KOPT-K1 (cell line): ENCODE data around the gene RHBDF1.
A peak's percentile ranks its signal among the peaks of the same experiment; 100 is the strongest.

Source experiments
- H3K27ac ChIP-seq: fragments of 200-600 bp; sonication (generic); 2 replicates; pipeline ENCODE4 v1.5.1; 2016; ENCODE audit warnings: antibody characterized with exemption, mild to moderate bottlenecking, low read depth, low read length; ENCODE audit not compliant: poor library complexity, severe bottlenecking
- H3K36me3 ChIP-seq: fragments of 200-600 bp; sonication (generic); 2 replicates; pipeline ENCODE4 v1.5.1; 2017; ENCODE audit warnings: antibody characterized with exemption, mild to moderate bottlenecking, low read length, moderate library complexity; ENCODE audit not compliant: insufficient read depth
- H3K9me3 ChIP-seq: fragments of 200-600 bp; sonication (generic); 2 replicates; pipeline ENCODE4 v1.5.1; 2017; ENCODE audit warnings: antibody characterized with exemption, low read length, mild to moderate bottlenecking; ENCODE audit not compliant: insufficient read depth, poor library complexity, severe bottlenecking

RHBDF1 gene

DNA sequence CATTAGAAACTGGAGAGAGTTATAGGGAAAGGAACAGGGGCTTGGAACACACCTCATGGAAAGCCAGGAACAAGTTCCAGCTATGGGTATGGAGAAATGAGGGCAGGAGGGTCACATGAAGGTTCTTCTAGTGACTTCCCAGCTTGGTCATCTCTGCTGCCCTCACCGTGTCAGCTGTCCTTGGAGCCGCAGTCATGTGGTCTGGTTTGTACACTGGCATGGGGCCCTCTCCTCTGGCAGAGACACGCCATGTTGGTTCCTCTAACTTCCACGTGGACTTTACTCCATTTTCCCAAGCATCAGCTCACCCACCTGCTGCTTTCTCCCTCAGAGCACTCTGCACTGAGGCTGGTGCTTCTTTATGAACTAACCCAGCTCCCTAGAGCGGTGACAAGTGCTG lies 31.9 kb upstream of the RHBDF1 start:
- Histone ChIP-seq H3K36me3 (peaks cover 46% of the 10 kb centered on the region), H3K27ac (no peak overlapping the region), H3K9me3 (no peaks in the 10 kb centered on the region)

DNA sequence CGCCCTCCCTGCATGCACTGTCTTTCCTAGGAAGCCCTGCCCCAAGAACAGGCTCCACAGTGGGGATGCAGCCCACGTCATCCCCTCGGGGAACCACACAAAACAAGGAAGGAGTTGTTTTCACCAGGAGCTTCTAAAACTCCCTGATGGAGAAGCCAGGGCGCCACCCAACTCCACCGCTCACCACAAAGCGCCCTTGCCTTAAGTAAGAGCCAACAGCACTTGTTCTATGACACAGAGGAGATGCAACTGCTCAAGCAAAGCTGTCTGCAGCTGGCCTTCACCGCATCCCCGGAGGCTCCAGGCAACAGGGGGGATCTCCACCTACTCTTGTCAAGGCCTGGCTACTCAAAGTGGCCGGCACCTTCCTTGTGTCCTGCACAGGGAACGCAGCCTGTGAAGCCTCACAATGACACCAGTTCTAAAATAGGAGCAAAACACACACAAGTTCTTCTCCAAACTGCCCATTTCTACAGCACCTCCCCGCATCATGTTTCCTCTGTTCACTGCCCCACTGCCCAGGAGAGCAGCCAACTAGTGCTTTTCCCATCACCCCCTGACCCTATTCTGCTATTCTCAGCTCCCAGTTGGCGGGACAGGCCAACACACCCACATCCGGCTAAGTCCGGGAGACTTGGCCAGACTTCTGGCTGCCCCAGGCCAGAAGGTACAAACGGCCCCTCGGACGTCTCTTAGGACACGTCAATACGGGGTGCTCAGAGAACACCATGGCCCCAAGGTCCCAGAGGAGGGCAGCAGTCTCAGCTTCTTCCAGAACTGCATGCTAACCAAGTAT lies 29.8 kb upstream of the RHBDF1 start:
- Histone ChIP-seq H3K27ac (no peak overlapping the region), H3K9me3 (no peaks in the 10 kb centered on the region), H3K36me3 (peaks cover 45% of the 10 kb centered on the region)

DNA sequence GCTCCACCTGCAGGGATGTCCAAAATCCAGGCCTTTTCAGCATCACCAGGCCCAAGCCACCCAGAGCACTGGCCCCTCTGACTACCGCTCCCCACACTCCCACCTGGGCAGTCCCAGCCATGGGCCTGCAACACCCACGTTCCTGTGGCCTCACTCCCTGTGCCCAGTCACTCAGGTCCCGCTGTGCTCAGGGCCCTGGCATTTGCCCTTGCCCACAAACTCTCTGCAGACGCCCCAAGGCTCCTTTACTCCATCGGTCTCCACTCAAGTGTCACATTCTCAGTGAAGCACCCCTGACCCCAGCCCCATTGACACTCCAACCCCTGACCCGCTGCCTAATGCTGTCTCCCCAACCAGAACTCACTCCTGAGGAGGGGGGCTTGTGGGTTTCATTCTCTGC lies 29.2 kb upstream of the RHBDF1 start:
- peaks cover 41% of the 10 kb centered on the region for H3K36me3 ChIP-seq
- no peaks in the 10 kb centered on the region for H3K9me3 ChIP-seq
- no peak overlapping the region for H3K27ac ChIP-seq

DNA sequence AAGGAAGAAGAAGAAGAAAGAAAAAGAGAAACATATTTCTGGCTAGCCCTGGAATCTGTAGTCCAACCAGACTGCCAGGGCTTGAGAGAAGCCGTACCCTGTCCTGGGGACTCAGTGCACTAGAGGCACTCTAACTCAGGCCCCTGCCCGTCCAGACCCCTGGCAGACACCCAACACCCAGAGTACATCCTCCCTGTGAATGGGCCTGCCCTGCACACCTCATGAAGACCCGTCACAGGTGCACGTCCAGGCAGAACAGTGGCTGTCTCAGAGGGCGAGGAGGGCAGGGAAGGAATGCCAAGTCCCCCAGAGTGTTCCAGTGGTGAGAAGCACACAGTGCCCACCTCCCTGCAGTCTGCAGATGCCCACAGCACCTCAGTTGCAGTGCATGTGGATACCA lies 28.6 kb upstream of the RHBDF1 start:
- Histone ChIP-seq H3K9me3 (no peaks in the 10 kb centered on the region), H3K27ac (no peak overlapping the region), H3K36me3 (peaks cover 39% of the 10 kb centered on the region)

DNA sequence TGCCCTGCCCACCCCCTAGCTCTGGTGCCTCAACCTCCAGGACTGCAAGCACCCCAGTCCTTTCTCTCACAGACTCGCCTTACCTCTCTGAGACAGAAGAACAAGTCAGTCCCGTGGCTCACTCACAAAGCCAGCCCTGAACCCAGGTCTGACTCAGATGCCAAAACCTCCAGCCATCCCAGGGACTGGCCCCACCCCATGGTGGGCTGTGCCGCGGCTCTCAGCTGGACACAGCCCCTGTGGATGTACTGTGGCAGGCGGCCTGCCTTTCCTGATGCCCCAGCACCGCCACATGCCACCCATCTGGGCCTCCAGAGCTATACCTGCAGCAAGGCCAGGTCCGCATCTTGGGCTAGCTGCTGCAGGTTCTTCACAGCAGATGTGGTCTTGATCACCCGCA lies 25.4 kb upstream of the RHBDF1 start:
- Histone ChIP-seq H3K36me3 (peaks cover 31% of the 10 kb centered on the region), H3K9me3 (no peaks in the 10 kb centered on the region), H3K27ac (no peak overlapping the region)

DNA sequence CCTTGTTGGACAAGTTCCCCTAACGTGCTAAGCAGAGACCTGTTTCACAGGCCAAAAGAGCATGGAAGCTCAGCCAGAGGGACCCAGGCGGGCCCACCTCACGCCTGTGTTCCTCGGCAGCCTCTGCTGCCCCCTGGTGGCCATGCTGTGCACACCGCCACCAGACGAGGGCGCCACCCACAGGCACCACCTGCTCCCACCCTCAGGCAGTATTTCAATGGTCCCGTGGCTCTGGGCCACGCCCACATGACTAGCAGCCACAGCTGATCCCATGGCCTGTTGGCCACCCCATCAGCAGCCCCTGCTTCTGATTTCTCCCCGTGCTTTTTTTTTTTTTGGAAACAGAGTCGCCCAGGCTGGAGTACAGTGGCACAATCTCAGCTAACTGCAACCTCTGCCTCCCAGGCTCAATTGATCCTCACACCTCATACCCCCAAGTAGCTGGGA lies 24.5 kb upstream of the RHBDF1 start:
- Histone ChIP-seq H3K36me3 (peaks cover 39% of the 10 kb centered on the region), H3K27ac (no peak overlapping the region), H3K9me3 (no peaks in the 10 kb centered on the region)

DNA sequence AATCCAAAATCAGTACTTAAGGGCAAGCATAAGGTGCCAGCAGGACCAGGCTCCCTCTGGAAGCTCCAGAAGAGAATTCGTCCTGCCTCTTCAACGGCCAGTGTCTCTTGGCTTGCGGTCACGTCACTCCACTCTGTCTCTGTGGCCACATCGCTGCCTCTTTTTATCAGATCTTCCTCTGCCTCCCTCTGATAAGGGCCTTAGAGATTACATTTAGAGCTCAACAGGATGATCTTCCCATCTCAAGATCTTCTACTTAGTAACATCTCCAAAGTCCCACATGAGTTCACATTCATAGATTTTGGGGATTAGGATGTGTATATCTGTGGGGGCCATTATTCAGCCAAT lies 22.5 kb upstream of the RHBDF1 start:
- Histone ChIP-seq H3K36me3 (peaks cover 55% of the 10 kb centered on the region), H3K27ac (no peak overlapping the region), H3K9me3 (no peaks in the 10 kb centered on the region)

DNA sequence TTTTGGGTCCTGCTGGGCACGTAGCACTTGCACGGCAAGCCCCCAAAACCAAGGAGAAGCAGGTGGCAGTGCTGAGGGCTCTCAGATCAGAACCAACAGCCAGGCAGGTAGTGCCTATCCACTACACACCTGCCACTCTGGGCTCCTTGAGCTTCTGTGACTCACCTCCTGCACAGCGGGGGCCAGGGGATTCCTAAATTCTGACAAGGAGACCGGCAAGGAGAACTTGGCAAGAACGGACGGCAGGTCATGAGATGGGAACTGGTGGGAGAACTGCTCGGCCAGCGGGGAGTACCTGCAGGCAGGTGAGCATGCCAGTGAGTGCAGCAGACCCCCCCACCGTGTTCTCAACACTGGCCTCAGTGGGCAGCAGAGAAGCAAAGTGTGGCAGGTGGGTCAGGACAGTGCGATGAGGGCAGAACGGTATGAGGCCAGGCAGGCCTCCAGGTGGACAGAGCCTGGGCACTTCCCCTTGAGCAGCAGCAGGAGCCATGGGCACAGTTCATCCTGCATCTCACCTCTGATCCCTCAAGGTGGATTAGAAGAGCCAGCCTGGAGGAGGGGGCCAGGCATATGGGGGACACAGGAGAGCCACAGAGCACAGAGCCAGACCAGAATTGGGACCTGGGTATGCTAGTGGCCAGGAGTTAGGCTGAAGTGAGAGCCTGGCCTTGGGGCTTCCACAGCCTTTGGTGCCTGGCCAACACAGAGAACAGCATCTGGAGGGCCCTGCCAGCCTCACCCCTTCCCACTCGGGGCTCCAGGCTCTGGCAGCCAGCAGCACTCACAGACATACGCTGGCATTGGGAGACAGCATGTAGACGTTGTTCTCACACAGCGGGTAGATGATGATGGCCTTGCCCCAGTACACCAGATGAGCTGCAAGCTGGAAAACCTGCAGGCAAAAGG lies 20.3 kb upstream of the RHBDF1 start:
- peaks cover 67% of the 10 kb centered on the region for H3K36me3 ChIP-seq
- no peak overlapping the region for H3K27ac ChIP-seq
- no peaks in the 10 kb centered on the region for H3K9me3 ChIP-seq

DNA sequence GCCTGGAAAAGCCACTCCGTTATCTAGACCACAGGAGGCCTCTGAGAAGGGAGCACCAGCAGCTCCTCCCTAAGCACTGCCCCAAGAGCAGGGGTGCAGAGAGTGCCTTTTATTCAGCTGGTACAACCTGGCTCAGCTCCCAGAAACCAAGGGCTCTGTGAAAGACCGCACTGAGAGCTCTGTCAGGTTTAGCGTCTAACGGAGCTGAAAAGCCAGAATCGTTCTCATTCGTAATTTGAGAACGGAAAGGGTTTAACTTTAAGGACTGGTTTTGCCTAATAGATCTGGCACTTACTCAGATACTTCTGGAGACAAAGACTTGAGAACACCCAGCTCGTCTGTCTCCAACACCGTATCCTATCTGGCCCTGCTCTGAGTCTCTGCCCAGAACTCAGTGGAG lies 19.1 kb upstream of the RHBDF1 start:
- Histone ChIP-seq H3K27ac (no peak overlapping the region), H3K36me3 (peaks cover 73% of the 10 kb centered on the region), H3K9me3 (no peaks in the 10 kb centered on the region)

DNA sequence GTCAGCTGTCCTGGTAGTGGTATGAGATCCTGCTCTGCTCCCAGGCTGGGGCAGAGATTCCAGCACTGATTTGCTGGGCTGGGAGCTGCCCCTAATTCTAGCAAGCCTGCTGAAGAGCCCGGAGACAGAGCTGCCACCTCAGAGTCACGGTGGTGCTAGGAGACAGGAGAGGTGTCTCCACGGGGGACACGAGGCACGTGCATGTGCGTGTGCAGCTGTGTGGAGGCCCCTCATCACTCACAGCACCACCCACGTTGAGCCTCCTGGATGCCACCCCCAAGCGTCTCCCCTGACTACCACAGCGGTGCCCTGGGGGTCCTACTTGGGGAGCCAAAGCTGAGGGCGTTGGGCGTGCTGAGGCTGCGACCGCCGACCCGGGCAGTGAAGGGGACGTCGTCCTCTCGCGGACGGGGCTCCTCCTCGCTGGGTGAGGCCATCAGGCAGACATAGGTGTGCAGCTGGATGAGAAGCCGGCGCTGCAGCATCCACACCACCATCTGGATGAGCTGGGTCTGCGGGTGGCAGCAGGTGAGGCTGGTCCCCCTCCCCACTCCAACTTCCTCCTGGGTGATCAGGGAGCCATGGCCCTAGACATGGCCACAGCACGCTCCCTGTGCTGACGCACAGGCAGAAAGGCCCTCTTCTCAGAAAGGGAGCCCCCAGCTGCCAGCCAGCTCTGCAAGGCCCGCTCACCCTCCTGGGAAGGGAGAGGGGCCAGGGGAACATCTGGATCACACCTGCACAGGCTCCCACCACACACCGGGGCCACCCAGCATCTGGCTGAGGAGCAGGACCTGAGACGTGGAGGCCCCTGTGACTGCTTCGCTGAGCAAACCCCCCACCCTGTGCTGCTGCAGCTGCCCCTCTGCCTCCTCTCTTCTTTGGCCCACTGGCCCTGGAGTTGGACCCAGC lies 17.2 kb upstream of the RHBDF1 start:
- Histone ChIP-seq H3K36me3 (peaks cover 82% of the 10 kb centered on the region), H3K27ac (no peak overlapping the region)

DNA sequence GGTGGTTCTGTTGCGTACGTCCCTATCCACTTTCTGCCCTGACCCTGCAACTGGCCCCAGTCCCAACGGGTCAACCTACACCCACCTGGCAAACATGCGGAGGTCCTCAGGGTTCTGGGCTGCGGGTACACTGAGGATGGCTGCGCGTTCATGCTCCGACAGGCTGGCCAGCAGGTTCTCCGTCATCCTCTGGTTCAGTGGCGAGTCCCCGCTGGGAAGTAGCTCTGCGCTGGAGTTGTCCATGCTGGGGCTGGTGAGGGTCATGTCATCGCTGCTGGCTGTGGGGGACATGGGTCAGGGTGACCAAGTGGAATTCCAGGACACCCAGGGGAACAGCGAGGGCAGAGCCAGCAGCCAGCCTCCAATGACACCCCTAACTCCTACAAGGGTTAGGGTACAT lies 16.2 kb upstream of the RHBDF1 start:
- Histone ChIP-seq H3K27ac (no peak overlapping the region), H3K36me3 (peaks cover 86% of the 10 kb centered on the region), H3K9me3 (no peaks in the 10 kb centered on the region)

More for the DNA sequence above, 17.2 kb upstream of the RHBDF1 start:
- no peaks in the 10 kb centered on the region for H3K9me3 ChIP-seq

DNA sequence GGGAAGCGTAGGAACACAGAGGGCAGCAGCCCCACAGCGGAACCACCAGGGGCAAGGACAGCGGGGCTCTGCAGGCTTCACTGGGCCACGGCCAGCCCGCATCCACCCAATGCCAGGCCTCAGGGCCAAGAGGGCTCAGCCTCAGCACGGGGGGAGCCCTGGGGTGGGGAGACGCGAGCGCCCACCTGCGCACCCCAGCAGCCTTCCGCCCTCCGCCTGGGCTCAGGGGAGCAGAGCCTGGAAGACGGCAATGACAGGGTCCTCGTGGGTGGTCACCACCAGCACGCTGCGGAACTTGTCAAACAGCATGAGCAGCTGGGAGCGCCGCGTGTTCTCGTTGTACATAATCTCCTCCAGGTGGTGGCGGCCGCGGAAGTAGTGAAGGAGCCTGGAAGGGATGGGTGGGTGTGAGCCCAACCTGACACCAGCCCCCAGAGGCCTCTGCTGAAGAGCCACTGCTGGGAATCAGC lies 14.1 kb upstream of the RHBDF1 start:
- Histone ChIP-seq H3K9me3 (no peaks in the 10 kb centered on the region), H3K36me3 (peaks cover 80% of the 10 kb centered on the region), H3K27ac (no peak overlapping the region)

DNA sequence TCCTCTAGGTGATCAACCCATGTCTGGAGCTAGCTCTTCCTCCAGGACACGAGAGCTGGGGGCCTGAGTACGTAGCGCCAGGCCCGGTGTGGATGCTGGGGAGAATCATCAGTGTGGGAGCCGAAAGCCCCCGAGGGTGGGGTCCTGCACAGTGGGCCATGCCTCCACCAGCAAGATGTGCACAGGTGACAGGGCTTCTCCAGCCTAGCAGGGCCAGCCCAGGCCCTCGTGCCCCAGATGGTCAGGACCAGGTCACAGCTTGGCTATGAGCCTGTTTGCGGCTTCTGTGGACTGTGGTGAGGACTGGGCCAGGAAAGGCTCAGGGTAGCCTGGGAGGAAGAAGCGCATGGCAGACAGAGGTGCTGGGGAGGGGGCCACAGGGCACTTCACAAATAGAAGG lies 13.4 kb upstream of the RHBDF1 start:
- no peak overlapping the region for H3K27ac ChIP-seq
- H3K36me3 ChIP-seq, result peaks cover 78% of the 10 kb centered on the region
- no peaks in the 10 kb centered on the region for H3K9me3 ChIP-seq

DNA sequence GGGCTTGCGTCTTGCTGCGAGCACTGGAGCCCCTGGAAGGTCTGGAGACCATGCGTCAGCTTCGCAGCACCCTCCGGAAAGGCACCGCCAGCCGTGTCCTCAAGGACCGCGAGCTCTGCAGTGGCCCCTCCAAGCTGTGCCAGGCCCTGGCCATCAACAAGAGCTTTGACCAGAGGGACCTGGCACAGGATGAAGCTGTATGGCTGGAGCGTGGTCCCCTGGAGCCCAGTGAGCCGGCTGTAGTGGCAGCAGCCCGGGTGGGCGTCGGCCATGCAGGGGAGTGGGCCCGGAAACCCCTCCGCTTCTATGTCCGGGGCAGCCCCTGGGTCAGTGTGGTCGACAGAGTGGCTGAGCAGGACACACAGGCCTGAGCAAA lies 13.0 kb upstream of the RHBDF1 start:
- H3K9me3 ChIP-seq, result no peaks in the 10 kb centered on the region
- H3K27ac ChIP-seq, result peak overlapping the region; percentile 54
- peaks cover 73% of the 10 kb centered on the region for H3K36me3 ChIP-seq
